Fibroblast of peridontal ligament (primary cell): ENCODE measurements around the gene SLITRK4.

Experiments
- DNase-seq: peaks from one replicate; pipeline ENCODE4 v3.0.0-alpha.2; 2010; ENCODE audit errors: extremely low read depth

The SLITRK4 gene

GRCh38 chrX:143635915-143636314, at the start of gene SLITRK4:
SLITRK4 (minus strand) TSS chrX:143636101; CDS start chrX:143631108, 4,993 bp downstream.
- no peak for DNase-seq

GRCh38 chrX:143683486-143683885, 47.6 kb upstream of the SLITRK4 start:
- no peak for DNase-seq

- no peak for DNase-seq
Observed at GRCh38 chrX:143674926-143675325, 39.0 kb upstream of the SLITRK4 start.

GRCh38 chrX:143669395-143669794, 33.5 kb upstream of the SLITRK4 start:
- no peak for DNase-seq

GRCh38 chrX:143664302-143664701, 28.4 kb upstream of the SLITRK4 start:
- DNase-seq = no peak

- no peak for DNase-seq
Observed at GRCh38 chrX:143663755-143664154, 27.9 kb upstream of the SLITRK4 start.

GRCh38 chrX:143661286-143661685, 25.4 kb upstream of the SLITRK4 start:
- DNase-seq = no peak

- no peak for DNase-seq
Observed at GRCh38 chrX:143648705-143649104, 12.8 kb upstream of the SLITRK4 start.

- no peak for DNase-seq
Observed at GRCh38 chrX:143642426-143642825, 6.5 kb upstream of the SLITRK4 start.

GRCh38 chrX:143636831-143637230, 930 bp upstream of the SLITRK4 start:
- no peak for DNase-seq

GRCh38 chrX:143634663-143635455, 1.0 kb downstream of the SLITRK4 start:
- DNase-seq = no peak

GRCh38 chrX:143634309-143634662, 1.6 kb downstream of the SLITRK4 start:
- no peak for DNase-seq

- no peak for DNase-seq
Observed at GRCh38 chrX:143633461-143634308, 2.2 kb downstream of the SLITRK4 start.

GRCh38 chrX:143632625-143633410, 3.1 kb downstream of the SLITRK4 start:
- DNase-seq = no peak

GRCh38 chrX:143623657-143624056, 12.2 kb downstream of the SLITRK4 start:
- DNase-seq = no peak

- no peak for DNase-seq
Observed at GRCh38 chrX:143621276-143621675, 14.6 kb downstream of the SLITRK4 start.

- no peak for DNase-seq
Observed at GRCh38 chrX:143615851-143616250, 20.1 kb downstream of the SLITRK4 start.

- DNase-seq = no peak
Observed at GRCh38 chrX:143601809-143602208, 34.1 kb downstream of the SLITRK4 start.

- no peak for DNase-seq
Observed at GRCh38 chrX:143581240-143581639, 54.7 kb downstream of the SLITRK4 start.

GRCh38 chrX:143580266-143580665, 55.6 kb downstream of the SLITRK4 start:
- DNase-seq = no peak
